BLaER1 treated with 17β-estradiol and CSF1 and Interleukin-3, amounts not matched to agents 10 nM and 100 nM (cell line): ENCODE data around the gene SHANK3.

Experiments
- H3K27ac ChIP-seq, 11 experiments: shearing (Covaris generic); formaldehyde crosslinking; 2 replicates each; pipeline ENCODE4 v1.8.1; 2022
- H3K27me3 ChIP-seq, 11 experiments: shearing (Covaris generic); formaldehyde crosslinking; 2 replicates each; pipeline ENCODE4 v1.8.1; 2022
- H3K36me3 ChIP-seq, 11 experiments: shearing (Covaris generic); formaldehyde crosslinking; 2 replicates each; pipeline ENCODE4 v1.8.1; 2022
- H3K4me1 ChIP-seq, 10 experiments: shearing (Covaris generic); formaldehyde crosslinking; 2 replicates each; pipeline ENCODE4 v1.8.1; 2022
- H3K4me2 ChIP-seq, 11 experiments: shearing (Covaris generic); formaldehyde crosslinking; 2 replicates each; pipeline ENCODE4 v1.8.1; 2022
- H3K4me3 ChIP-seq, 10 experiments: shearing (Covaris generic); formaldehyde crosslinking; 2 replicates each; pipeline ENCODE4 v1.8.1; 2022
- H3K9ac ChIP-seq, 11 experiments: shearing (Covaris generic); formaldehyde crosslinking; 2 replicates each; pipeline ENCODE4 v1.8.1; 2022
- H3K9me3 ChIP-seq, 11 experiments: shearing (Covaris generic); formaldehyde crosslinking; replicated peaks in 1 of 11; 2 replicates each; pipeline ENCODE4 v1.8.1; 2022
- H4K20me1 ChIP-seq, 11 experiments: shearing (Covaris generic); formaldehyde crosslinking; 2 replicates each; pipeline ENCODE4 v1.8.1; 2022
- Cebpa-rat ChIP-seq, 11 experiments: shearing (Covaris generic); IDR thresholded peaks; 2 replicates each; pipeline ENCODE4 v1.8.1; 2022

SHANK3 gene

DNA sequence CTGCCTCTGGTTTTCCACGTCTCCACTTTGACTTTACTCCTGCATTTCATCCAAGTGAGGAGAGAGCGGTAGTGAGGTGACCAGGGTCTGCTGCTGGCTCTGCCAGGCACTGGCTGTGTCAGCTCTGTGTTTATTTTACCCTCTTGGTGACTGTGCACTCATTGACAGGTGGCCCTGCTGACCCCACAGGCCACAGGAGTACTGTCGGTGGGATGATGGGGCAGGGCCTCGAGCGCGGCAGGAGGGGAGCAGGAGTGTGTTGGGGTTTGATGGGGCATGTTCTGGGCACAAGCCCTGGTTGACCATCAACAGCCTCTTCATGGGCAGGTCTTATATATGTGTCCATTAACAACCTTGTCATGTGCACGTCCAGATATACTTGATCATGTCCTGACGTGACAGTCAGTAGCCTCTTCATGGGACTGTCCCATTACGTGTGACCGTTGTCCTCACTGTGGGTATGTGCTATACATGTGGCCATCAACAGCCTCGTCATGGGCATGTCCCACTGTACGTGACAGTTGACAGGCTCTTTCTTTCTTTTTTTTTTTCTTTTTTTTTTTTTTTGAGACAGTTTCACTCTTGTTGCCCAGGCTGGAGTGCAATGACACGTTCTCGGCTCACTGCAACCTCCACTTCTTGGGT lies 34.0 kb downstream of the SHANK3 start:
- H3K36me3 ChIP-seq, result peaks cover 0 to 97% (median 67%) of the 10 kb centered on the region in 11 experiments; a peak in 18 of 22 replicates
- H3K27ac ChIP-seq, result no peak overlapping the region
- H3K4me2 ChIP-seq, result no peak overlapping the region
- peaks cover 0 to 57% (median 37%) of the 10 kb centered on the region in 11 experiments; a peak in 16 of 22 replicates for H4K20me1 ChIP-seq
- no peak overlapping the region for H3K4me3 ChIP-seq
- TF ChIP-seq Cebpa-rat (IDR thresholded peaks at IDR 0.05), result no peak
- peaks cover 0 to 15% (median 12%) of the 10 kb centered on the region in 10 experiments; a peak in 16 of 20 replicates for H3K4me1 ChIP-seq
- H3K27me3 ChIP-seq, result no peaks in the 10 kb centered on the region
- no peaks in the 10 kb centered on the region for H3K9me3 ChIP-seq
- no peak overlapping the region for H3K9ac ChIP-seq

DNA sequence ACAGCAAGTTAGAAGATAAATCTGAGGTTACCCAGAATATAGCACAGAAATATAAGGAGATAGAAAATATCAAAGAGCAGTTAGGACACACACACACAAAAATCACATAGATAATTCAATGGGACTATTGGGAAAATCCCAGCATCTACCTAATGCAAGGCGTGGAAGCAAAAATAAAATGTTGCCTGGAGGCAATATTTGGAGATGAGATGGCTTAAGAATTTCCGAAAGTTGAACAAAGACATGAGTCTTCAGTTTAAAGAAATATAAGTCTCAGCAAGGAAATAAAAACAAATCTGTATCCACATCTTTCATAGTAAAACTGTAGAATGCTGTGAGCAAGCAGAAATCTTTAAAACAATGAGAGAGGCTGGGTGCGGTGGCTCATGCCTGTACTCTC lies 35.9 kb downstream of the SHANK3 start:
- no peak for TF ChIP-seq Cebpa-rat (IDR thresholded peaks at IDR 0.05)
- no peak overlapping the region for H3K27ac ChIP-seq
- H3K9ac ChIP-seq, result no peak overlapping the region
- peaks cover 0 to 50% (median 28%) of the 10 kb centered on the region in 11 experiments; a peak in 16 of 22 replicates for H4K20me1 ChIP-seq
- H3K4me1 ChIP-seq, result peaks cover 2 to 33% (median 30%) of the 10 kb centered on the region in 10 experiments; a peak in 19 of 20 replicates
- H3K36me3 ChIP-seq, result peaks cover 0 to 78% (median 57%) of the 10 kb centered on the region in 11 experiments; a peak in 18 of 22 replicates
- no peaks in the 10 kb centered on the region for H3K9me3 ChIP-seq
- no peak overlapping the region for H3K4me2 ChIP-seq
- H3K4me3 ChIP-seq, result no peak overlapping the region
- H3K27me3 ChIP-seq, result no peaks in the 10 kb centered on the region

DNA sequence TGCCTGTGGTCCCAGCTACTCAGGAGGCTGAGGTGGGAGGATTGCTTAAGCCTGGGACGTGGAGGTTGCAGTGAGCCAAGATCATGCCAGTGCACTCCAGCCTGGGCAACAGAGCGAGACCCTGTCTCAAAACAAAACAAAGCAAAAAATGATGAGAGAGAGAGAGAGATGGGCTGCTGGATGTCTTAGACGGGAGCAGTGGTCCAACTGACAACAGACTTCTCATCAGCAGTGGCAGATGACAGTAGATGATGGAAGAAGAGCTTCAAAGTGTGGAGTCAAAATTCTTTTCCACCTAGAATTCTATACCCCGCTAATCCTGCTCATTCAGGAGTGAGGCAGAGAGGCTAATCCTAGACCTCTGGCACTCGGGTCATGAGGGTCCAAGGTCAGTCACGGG lies 36.4 kb downstream of the SHANK3 start:
- H3K4me3 ChIP-seq, result no peak overlapping the region
- peaks cover 7 to 38% (median 36%) of the 10 kb centered on the region in 10 experiments; a peak in 19 of 20 replicates for H3K4me1 ChIP-seq
- no peak overlapping the region for H3K27ac ChIP-seq
- H3K36me3 ChIP-seq, result peaks cover 0 to 73% (median 52%) of the 10 kb centered on the region in 11 experiments; a peak in 18 of 22 replicates
- no peak overlapping the region for H3K4me2 ChIP-seq
- no peak for TF ChIP-seq Cebpa-rat (IDR thresholded peaks at IDR 0.05)
- H4K20me1 ChIP-seq, result peaks cover 0 to 45% (median 25%) of the 10 kb centered on the region in 11 experiments; a peak in 14 of 22 replicates
- H3K9ac ChIP-seq, result no peak overlapping the region
- no peaks in the 10 kb centered on the region for H3K27me3 ChIP-seq
- no peaks in the 10 kb centered on the region for H3K9me3 ChIP-seq

DNA sequence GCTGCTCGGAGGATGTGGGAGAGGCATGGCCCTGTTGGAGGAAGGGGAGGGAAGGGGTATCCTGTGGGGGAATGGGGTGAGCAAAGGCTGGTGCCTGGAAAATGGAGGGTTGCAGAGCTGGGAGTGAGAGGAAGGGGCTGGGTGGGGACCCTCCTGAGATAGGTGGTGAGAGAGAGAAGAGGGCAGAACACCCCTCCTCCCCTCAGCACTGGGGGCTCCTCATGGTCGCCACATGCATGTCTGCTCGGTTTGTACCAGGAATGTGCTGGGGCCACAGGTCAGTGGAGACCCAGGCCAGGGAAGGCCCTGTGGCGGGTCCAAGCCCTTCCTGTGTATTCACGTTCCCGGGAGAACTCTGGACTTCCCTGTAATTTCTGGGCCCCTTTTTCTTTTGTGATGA lies 37.6 kb downstream of the SHANK3 start:
- H3K4me2 ChIP-seq, result no peak overlapping the region
- no peaks in the 10 kb centered on the region for H3K9me3 ChIP-seq
- H3K9ac ChIP-seq, result no peak overlapping the region
- TF ChIP-seq Cebpa-rat (IDR thresholded peaks at IDR 0.05), result no peak
- H3K4me3 ChIP-seq, result no peak overlapping the region
- peaks cover 0 to 73% (median 41%) of the 10 kb centered on the region in 11 experiments; a peak in 18 of 22 replicates for H3K36me3 ChIP-seq
- peaks cover 0 to 42% (median 20%) of the 10 kb centered on the region in 11 experiments; a peak in 13 of 22 replicates for H4K20me1 ChIP-seq
- no peaks in the 10 kb centered on the region for H3K27me3 ChIP-seq
- peaks cover 9 to 43% (median 39%) of the 10 kb centered on the region in 10 experiments; a peak in 19 of 20 replicates for H3K4me1 ChIP-seq
- H3K27ac ChIP-seq, result no peak overlapping the region

DNA sequence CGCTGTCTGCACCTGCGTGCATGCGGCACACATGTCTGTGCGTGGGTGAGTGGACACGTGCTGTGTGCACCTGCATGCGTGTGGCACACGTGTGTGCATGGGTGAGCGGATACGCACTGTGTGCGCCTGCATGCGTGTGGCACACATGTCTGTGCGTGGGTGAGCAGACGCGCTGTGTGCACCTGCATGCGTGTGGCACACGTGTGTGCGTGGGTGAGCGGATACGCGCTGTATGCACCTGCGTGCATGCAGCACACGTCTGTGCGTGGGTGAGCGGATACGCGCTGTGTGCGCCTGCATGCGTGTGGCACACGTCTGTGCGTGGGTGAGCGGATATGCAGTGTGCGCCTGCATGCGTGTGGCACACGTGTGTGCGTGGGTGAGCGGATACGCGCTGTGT lies 38.3 kb downstream of the SHANK3 start:
- peaks cover 0 to 40% (median 20%) of the 10 kb centered on the region in 11 experiments; a peak in 13 of 22 replicates for H4K20me1 ChIP-seq
- H3K36me3 ChIP-seq, result peaks cover 0 to 70% (median 40%) of the 10 kb centered on the region in 11 experiments; a peak in 18 of 22 replicates
- no peak overlapping the region for H3K27ac ChIP-seq

DNA sequence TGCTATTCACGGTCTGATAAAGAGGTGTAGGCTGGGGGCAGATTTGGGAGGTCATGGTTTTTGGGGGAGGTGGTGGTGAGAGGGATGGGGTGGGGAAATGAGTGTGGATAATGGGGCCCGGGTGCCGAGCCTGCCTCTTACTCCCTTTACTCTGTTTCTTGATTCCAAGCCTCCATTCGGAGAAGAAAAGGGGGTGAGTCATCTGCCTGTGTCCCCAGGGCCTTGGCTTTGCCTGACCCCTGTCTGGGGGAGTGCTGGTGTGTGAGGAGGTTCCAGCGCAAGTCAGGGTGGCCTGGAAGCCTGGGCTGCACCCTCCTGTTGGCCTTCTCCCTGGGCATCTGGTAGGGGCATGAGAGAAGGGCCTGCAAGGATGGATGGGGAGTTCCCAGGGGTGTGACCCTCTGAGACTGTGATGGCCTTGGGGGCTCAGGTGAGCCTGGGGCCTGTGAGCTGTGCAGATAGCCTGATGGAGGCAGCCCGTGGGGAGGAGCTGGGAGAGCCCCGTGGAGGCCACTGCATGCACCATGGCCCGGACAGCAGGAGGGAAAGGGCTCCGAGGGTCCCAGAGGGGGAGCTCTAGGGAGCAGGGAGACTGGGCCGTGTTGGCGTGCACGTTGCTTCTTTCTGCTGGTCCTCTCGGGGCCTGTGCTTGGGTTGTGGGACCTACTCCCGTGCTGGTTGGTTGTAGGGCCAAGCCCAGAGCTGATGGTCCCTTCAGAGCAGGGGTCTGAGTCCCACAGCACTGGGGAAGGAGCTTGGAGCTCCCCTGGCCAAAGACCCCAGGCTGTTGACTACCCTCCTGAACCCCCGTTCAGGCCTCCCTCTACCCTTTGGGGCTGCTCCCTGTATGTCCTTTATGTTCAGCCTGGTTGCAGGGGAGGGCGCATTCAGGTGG lies 39.1 kb downstream of the SHANK3 start:
- peak overlapping the region in 3 of 11 experiments; percentile 14 to 56 (median 41); a peak in 5 of 22 replicates for H3K9ac ChIP-seq
- peaks cover 0 to 67% (median 38%) of the 10 kb centered on the region in 11 experiments; a peak in 18 of 22 replicates for H3K36me3 ChIP-seq
- no peak overlapping the region; a peak in 1 of 20 replicates for H3K4me3 ChIP-seq
- peaks cover 0 to 40% (median 20%) of the 10 kb centered on the region in 11 experiments; a peak in 13 of 22 replicates for H4K20me1 ChIP-seq
- no peaks in the 10 kb centered on the region for H3K9me3 ChIP-seq
- no peak for TF ChIP-seq Cebpa-rat (IDR thresholded peaks at IDR 0.05)
- H3K4me1 ChIP-seq, result peaks cover 9 to 43% (median 39%) of the 10 kb centered on the region in 10 experiments; a peak in 19 of 20 replicates
- peak overlapping the region in 9 of 11 experiments; percentile 9 to 86 (median 73); a peak in 17 of 22 replicates for H3K4me2 ChIP-seq
- peak overlapping the region in 4 of 11 experiments; percentile 6 to 49 (median 48); a peak in 5 of 22 replicates for H3K27ac ChIP-seq
- no peaks in the 10 kb centered on the region for H3K27me3 ChIP-seq

More for the DNA sequence above, 38.3 kb downstream of the SHANK3 start:
- TF ChIP-seq Cebpa-rat (IDR thresholded peaks at IDR 0.05), result no peak
- Histone ChIP-seq H3K4me2 (peak overlapping the region in 7 of 11 experiments; percentile 45 to 86 (median 75); a peak in 9 of 22 replicates), H3K9me3 (no peaks in the 10 kb centered on the region), H3K4me3 (no peak overlapping the region), H3K4me1 (peaks cover 9 to 43% (median 39%) of the 10 kb centered on the region in 10 experiments; a peak in 19 of 20 replicates), H3K27me3 (no peaks in the 10 kb centered on the region), H3K9ac (no peak overlapping the region)

DNA sequence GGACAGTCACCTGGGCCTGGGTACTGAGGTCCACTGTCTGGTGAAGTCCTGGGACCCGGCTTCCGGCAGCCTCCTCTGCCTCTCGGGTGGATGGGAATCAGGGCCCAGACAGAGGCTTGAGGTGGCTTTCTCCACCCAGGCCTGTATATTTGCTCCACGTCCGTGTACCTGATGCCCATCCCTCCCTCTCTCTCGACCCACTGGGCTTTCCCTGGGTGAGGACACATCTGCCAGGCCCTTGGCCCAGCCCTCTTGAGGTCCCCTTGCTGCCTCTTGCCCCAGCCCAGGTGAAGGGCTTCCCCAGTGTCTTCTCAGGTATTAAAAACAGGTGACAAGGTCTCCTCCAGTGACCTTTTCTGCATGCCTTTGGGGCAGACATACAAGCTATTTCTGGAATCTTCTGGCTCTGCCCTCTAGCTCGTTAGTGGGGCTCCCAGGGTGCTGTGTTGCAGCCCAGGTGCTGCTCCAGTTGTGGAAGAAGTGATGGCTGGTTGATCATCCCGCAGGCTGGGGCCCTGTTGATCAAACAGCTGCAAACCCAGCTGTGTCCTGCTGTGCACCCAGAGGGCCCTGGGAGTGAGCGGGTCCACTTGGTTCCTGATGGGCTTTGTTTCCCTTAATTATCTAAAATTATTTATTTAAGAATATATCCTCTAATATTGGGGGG lies 39.9 kb downstream of the SHANK3 start:
- no peak for TF ChIP-seq Cebpa-rat (IDR thresholded peaks at IDR 0.05)
- Histone ChIP-seq H3K9me3 (no peaks in the 10 kb centered on the region), H3K27me3 (no peaks in the 10 kb centered on the region), H3K4me2 (peak overlapping the region in 9 of 11 experiments; percentile 9 to 86 (median 73); a peak in 17 of 22 replicates), H3K36me3 (peaks cover 0 to 67% (median 34%) of the 10 kb centered on the region in 11 experiments; a peak in 18 of 22 replicates), H3K27ac (peak overlapping the region in 5 of 11 experiments; percentile 15 to 49 (median 48); a peak in 5 of 22 replicates), H3K9ac (peak overlapping the region in 4 of 11 experiments; percentile 14 to 56 (median 38); a peak in 6 of 22 replicates), H4K20me1 (peaks cover 0 to 40% (median 20%) of the 10 kb centered on the region in 11 experiments; a peak in 13 of 22 replicates), H3K4me1 (peaks cover 9 to 43% (median 39%) of the 10 kb centered on the region in 10 experiments; a peak in 19 of 20 replicates), H3K4me3 (no peak overlapping the region; a peak in 1 of 20 replicates)

DNA sequence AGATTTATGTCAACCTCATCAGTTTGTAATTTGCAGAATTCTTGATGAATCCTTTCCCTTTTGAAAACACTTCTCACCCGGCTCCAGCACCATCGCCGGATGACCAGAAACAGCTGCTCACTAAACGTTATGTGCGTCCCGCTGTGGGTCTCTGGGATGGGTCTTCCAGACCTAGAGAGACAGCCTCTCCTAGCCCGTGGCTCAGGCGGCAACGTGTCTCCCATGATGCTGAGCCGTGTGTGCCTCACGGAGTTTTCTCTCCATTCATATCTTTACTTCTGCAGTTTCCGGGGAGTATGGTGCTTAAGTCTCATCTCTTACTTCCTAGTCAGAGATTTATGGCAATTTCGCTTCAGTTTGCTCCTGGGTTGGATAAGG lies 40.4 kb downstream of the SHANK3 start:
- H3K36me3 ChIP-seq, result peaks cover 0 to 67% (median 29%) of the 10 kb centered on the region in 11 experiments; a peak in 17 of 22 replicates
- TF ChIP-seq Cebpa-rat (IDR thresholded peaks at IDR 0.05), result no peak
- no peaks in the 10 kb centered on the region for H3K27me3 ChIP-seq

More for the DNA sequence above, 40.4 kb downstream of the SHANK3 start:
- Histone ChIP-seq H4K20me1 (peaks cover 0 to 40% (median 21%) of the 10 kb centered on the region in 11 experiments; a peak in 13 of 22 replicates), H3K9ac (peak overlapping the region in 2 of 11 experiments; percentile 34 to 56; a peak in 3 of 22 replicates), H3K4me3 (no peak overlapping the region), H3K9me3 (no peaks in the 10 kb centered on the region), H3K4me2 (peak overlapping the region in 9 of 11 experiments; percentile 9 to 86 (median 73); a peak in 16 of 22 replicates), H3K4me1 (peaks cover 9 to 43% (median 39%) of the 10 kb centered on the region in 10 experiments; a peak in 19 of 20 replicates), H3K27ac (peak overlapping the region in 4 of 11 experiments; percentile 3 to 46 (median 22); a peak in 5 of 22 replicates)
